IPS DF 4.7 (cell line): ENCODE results near the gene MMAB.

Experiments used
- DNase-seq: peaks from one replicate; pipeline ENCODE4 v3.0.0-alpha.2; 2013; ENCODE audit warnings: low spot score; ENCODE audit errors: extremely low read depth

MMAB gene

GRCh38 chr12:109540526-109541412 lies 32.5 kb downstream of the MMAB start:
- DNase-seq, result no peak

GRCh38 chr12:109539508-109539907 lies 33.8 kb downstream of the MMAB start:
- no peak for DNase-seq

DNA sequence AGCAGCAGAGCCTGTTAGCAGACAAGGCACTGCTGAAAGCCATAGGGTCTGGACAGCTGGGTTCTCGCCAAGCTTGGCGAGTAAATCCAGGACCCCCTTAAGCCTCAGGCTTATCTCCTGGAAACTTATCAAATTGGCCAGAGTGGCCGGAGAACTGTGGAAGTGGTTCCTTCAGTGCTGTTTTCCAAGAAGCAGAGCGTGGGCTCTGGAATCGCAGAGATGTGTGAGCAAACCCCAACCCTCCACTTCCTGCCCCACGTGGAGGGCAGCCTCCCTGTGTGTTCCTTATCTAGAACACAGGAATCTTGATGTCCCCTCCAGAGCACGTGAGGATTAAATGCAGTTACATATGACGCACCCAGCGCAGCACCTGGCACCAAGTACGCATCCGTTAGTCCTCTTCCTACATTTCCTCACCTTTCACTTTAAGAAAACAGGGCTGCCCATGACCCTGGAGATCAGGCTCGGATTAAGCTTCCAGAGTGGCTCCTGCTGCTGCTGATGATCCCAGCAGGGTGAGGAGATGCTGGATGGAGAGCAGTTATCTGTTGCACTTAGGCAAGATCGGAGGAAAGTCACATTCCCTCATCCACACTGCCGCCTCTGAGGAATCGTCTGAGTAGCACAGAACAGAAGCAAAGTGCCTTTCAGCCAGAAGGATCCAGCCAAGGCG lies 35.0 kb downstream of the MMAB start:
- no peak for DNase-seq

DNA sequence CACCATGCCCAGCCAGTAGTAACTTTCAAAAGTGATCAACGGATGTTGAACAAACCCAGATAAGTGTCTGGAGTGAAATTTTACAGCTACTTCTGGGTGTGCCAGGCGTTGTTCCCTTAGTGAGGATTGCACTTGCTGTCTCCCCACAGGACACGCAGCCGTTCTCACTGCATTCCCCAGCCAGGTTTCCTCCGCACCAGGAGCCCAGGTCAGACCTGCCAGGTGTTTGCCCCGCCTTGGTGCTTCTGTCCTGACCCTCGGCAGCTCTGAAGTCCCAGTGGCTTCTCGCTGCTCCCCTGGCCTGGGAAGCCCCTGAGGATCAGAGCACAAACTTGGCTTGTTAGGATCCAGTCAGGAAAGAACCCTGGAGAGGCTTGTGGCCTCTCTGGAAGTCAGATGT lies 36.2 kb downstream of the MMAB start:
- no peak for DNase-seq

GRCh38 chr12:109535863-109536250 lies 37.4 kb downstream of the MMAB start:
- DNase-seq, result no peak

- DNase-seq, result no peak
These were observed 38.0 kb downstream of the MMAB start for GRCh38 chr12:109535231-109535862.

- DNase-seq, result no peak
These were observed 38.8 kb downstream of the MMAB start for GRCh38 chr12:109534456-109534855.

DNA sequence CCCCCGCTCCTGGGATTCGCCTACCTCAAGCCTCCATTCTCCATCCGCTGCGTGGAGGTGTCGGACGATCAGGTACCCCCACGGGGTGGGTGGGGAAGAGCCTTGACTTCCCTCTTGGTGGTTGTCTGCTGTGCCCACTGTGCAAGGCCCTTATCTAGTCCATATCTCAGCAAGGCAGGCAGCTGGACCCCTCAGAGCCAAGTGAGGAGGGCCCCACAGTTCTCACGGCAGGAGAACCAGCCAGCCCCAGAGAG lies 39.9 kb downstream of the MMAB start:
- DNase-seq, result no peak

GRCh38 chr12:109532721-109533486 lies 40.4 kb downstream of the MMAB start:
- no peak for DNase-seq

DNA sequence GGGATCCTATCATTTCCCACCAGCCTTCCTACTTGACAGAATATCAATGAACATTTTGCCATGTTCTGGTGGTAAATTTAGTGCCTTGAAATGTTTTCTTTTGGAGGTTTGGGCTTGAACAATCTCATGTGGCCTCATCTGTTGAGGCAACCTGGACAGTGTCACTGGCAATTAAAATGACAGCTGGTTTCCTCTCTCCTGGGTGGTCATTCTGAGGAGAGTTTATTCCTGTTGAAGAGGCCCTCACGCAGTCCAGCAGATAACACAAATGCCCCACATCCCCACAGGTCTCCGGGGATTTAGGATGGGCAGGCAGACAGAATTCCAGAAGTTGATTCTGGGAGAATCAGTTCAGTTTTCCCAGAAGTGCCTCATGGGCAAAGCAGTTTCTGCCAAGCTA lies 41.9 kb downstream of the MMAB start:
- DNase-seq, result no peak

DNA sequence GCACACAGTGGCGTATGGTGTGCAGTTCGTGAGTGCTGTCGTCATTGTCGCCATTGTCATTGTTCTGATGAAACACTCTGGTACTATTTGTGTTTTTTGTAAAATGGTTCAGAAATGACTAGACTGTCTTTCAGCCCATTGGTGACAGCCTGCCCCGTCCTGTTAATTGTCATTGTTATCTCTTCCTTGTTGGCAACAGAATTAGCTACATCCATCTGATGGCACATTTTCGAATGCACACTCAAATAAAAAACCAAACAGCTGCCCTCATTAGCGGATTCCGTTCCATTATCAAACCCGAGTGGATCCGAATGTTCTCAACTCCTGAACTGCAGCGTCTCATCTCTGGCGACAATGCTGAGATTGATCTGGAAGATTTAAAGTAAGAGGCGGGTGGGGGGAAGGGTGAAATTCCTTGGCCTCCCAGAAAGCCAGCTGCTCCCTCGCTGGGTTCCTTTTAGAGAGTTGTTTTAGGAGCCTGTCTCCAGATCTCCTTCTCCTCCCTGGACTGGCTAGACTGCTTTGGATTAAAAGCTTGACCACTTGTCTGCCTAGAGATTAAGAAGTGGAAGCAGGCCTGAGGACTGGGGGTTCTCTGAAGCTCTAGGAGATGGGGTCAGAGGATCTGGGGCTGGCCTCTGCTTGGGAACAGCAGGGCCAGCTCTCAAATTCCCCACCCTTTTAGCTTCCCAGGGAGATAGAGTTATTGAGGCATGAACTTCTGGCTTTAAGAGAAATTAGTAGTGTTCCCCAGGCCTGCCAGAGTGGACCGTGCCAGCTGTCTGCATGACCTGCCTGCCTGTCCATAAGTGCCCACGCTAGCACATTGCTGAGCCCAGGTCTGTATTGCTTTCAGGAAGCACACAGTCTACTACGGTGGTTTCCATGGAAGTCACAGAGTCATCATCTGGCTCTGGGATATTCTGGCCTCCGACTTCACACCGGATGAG lies 43.3 kb downstream of the MMAB start:
- no peak for DNase-seq

DNA sequence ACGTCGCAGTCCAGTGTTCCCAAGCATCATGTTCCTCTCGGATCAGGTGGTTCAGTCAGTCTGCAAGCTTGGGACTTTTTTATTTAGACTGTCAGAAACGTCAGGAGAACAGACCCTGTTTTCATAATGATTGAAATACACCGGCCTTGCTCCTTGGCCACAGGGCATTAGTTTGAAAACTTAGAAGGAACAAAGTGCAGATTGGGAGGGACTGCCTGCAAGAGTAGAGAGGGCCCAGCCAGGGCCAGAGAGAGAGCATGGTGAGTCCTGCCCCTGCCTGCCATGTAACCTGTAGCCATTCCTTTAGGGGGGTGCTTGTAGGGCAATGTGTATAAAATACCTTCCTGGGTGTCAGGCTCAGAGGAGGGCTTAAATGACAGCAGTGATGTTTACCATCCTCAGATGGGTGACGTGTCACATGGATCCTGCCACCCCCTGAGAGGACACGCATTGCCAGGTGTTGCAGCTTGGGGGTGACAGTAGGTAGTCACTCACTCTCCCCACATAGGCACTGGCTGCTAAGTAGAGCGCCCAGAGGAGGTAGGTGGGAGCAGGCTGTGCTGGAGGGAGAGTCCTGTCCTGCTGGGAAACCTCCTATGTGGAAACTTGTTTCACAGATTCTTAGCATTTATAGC lies 45.7 kb downstream of the MMAB start:
- no peak for DNase-seq

DNA sequence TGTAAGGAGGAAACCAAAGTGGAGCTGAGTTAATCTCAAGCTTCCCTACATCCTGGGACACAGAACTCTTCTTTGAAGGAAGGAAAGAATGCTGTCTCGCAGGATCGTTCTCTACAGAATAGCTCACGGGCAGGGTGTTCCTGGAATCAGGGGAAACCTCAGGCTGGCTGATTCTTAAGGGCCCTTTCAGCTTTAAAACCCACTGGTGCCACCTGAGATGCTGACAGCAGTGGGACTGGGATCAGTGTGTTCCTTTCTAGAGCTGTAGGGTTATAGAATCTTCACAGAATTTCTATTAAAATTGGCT lies 48.1 kb downstream of the MMAB start:
- DNase-seq, result no peak

DNA sequence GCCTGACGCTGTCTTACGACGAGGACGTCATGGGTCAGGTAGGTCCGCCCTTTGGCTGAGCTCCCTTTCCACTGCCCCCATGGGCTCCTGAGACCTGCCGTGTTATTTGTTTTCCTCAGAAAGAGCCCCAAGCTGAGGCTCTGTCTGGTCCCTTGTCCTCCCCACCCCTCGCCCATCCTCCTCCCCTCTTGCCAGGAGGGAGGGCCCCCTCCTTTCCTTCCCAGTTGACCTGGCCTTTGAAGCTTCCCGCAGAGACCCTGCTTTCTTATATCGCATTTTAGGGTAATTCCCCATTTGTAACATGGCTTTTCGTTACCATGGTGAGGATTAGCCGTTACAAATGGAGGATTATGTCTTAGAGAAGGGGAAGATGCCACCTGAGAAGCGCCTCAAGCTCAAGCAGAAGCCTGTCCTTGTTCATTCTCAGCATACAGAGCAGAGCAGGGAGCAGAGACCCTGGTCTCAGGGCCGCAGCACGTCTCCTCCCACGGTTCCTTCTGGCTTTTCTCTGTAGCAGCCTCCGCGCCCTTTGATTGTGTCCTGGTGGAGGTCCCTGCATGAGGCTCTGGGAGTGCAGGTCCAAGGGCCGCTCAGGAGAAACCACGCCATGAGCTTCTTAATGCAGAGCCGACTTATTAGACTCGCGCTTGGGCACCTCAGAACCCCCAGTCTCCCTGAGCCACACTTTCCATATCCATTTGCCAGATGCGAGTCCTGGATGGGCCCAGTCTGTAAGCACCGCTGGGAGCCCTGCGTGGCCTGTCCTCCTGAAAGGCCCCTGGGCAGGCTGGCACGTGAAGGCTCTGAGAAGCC lies 48.6 kb downstream of the MMAB start:
- no peak for DNase-seq

- DNase-seq, result no peak
These were observed 49.8 kb downstream of the MMAB start for GRCh38 chr12:109523504-109523903.

GRCh38 chr12:109523071-109523470 lies 50.2 kb downstream of the MMAB start:
- DNase-seq, result no peak

GRCh38 chr12:109521831-109522230 lies 51.5 kb downstream of the MMAB start:
- DNase-seq, result no peak

DNA sequence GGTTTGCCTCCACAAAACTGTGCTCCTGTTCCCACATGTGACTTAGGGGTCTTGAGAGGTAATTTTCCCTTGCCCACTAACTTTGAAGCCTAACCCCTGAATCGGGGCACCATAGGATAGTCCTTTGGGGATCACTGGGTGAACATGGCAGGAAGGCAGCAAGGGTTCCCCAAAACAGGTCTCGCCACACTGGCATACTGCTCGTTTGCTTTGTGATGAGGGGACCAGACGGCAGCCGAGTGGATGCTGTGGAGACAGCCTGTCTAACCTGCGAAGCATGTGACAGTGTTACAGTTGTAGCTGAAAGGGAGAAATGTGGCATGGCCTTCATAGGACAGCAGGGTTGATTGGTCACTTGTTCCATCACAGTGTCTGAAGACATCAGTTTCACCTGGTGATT lies 53.5 kb downstream of the MMAB start:
- no peak for DNase-seq

DNA sequence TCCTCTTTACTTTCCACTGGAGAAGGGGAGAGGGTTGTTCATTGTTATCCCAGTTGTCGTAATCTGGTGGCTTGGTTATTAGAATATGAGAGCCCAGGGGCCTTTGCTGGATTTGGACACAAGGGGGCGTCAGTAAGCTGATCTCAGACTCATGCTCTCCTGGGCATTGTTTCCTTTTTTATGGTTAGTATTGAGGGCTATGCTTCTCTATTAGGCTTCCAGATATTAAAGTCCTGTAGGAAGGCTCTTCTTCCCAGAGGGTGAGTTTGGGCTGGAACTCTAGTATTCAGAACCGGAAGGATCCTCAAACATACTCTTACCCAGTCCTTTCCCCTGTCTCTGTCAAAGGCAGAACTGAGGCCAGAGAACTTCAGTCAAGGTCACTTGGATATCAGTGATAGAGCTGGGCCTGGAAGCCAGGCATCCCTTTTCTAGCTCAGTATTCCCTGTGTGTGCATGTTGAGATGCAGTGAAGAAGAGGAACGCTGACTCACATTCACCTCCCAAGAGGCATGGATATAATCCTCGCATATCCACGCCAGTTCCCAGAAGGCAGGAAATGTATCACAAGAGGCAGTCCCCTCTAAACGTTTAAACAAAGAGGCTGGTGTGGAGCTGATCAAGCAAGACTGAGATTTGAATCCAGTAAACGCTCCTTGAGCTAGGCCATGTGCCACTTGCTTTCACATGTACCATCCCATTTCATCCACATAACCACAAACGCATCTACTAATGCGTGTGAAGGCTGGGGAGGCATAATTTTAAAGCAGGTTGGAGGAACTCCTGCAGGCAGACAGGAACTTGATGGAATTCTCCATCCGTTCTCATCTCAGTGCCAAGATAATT lies 54.3 kb downstream of the MMAB start:
- peak; percentile 36 for DNase-seq
